Parathyroid adenoma (tissue), 2 donors: ENCODE data around the gene DHRS7C.

ENCODE experiments used
- H2AFZ ChIP-seq: fragments of 300-600 bp; sonication (generic); one replicate; pipeline ENCODE4 v1.7.0; 2017; ENCODE audit warnings: antibody characterized with exemption, mild to moderate bottlenecking
- H3K27ac ChIP-seq: fragments of 300-600 bp; sonication (generic); one replicate; pipeline ENCODE4 v1.7.0; 2017
- H3K27me3 ChIP-seq: fragments of 300-600 bp; sonication (generic); one replicate; pipeline ENCODE4 v1.7.0; 2017; ENCODE audit warnings: low read length; ENCODE audit not compliant: control insufficient read depth, insufficient read depth
- H3K36me3 ChIP-seq: fragments of 300-600 bp; sonication (generic); one replicate; pipeline ENCODE4 v1.7.0; 2017; ENCODE audit warnings: low read length; ENCODE audit not compliant: control insufficient read depth, insufficient read depth
- H3K4me1 ChIP-seq: fragments of 300-600 bp; sonication (generic); one replicate; pipeline ENCODE4 v1.7.0; 2017; ENCODE audit warnings: control low read depth
- H3K4me2 ChIP-seq: fragments of 300-600 bp; sonication (generic); one replicate; pipeline ENCODE4 v1.7.0; 2017; ENCODE audit warnings: low read length
- H3K4me3 ChIP-seq: fragments of 300-600 bp; sonication (generic); one replicate; pipeline ENCODE4 v1.7.0; 2017; ENCODE audit warnings: low read depth, low read length
- H3K79me2 ChIP-seq: fragments of 300-600 bp; sonication (generic); one replicate; pipeline ENCODE4 v1.7.0; 2017; ENCODE audit warnings: control low read depth
- H3K9ac ChIP-seq: fragments of 300-600 bp; sonication (generic); one replicate; pipeline ENCODE4 v1.7.0; 2017; ENCODE audit warnings: mild to moderate bottlenecking
- H3K9me3 ChIP-seq: fragments of 300-600 bp; sonication (generic); one replicate; pipeline ENCODE4 v1.7.0; 2017; ENCODE audit warnings: low read length; ENCODE audit not compliant: control insufficient read depth
- TF ChIP-seq, protein P1 (sequence below): fragments of 300-600 bp; sonication (generic); IDR thresholded peaks from one replicate; pipeline ENCODE4 v1.7.0; 2017; ENCODE audit warnings: antibody characterized with exemption, mild to moderate bottlenecking
- donor health status: primary hyperparathyroidism.

DHRS7C gene

DNA sequence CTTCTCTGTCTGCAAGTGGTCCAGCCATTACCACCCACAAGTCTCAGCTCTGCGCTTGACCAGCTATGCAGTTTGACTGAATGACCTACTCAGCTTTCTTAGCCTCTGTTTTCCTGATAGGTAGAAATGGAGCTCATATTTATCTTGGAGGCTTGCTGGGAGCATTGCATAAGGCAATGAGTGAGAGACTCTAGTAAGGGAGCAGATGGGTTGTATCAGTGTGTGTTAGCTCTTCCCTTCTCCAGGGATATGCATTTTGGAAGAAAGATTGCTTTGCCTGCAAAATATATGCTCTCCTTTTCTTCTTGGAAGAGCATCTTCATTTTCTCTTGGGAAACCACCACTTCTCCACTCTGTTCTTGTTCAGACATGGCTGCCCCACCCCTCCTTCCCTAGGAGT, 26.1 kb downstream of the DHRS7C start:
- Histone ChIP-seq H3K9me3 (no peaks in the 10 kb centered on the region), H3K4me1 (no peaks in the 10 kb centered on the region), H3K27me3 (no peaks in the 10 kb centered on the region), H3K79me2 (no peaks in the 10 kb centered on the region), H3K4me3 (no peak overlapping the region), H3K27ac (no peak overlapping the region), H3K36me3 (no peaks in the 10 kb centered on the region), H3K4me2 (no peak overlapping the region), H2AFZ (no peak overlapping the region), H3K9ac (no peak overlapping the region)
- TF ChIP-seq, protein P1, sequence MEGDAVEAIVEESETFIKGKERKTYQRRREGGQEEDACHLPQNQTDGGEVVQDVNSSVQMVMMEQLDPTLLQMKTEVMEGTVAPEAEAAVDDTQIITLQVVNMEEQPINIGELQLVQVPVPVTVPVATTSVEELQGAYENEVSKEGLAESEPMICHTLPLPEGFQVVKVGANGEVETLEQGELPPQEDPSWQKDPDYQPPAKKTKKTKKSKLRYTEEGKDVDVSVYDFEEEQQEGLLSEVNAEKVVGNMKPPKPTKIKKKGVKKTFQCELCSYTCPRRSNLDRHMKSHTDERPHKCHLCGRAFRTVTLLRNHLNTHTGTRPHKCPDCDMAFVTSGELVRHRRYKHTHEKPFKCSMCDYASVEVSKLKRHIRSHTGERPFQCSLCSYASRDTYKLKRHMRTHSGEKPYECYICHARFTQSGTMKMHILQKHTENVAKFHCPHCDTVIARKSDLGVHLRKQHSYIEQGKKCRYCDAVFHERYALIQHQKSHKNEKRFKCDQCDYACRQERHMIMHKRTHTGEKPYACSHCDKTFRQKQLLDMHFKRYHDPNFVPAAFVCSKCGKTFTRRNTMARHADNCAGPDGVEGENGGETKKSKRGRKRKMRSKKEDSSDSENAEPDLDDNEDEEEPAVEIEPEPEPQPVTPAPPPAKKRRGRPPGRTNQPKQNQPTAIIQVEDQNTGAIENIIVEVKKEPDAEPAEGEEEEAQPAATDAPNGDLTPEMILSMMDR: no peak

DNA sequence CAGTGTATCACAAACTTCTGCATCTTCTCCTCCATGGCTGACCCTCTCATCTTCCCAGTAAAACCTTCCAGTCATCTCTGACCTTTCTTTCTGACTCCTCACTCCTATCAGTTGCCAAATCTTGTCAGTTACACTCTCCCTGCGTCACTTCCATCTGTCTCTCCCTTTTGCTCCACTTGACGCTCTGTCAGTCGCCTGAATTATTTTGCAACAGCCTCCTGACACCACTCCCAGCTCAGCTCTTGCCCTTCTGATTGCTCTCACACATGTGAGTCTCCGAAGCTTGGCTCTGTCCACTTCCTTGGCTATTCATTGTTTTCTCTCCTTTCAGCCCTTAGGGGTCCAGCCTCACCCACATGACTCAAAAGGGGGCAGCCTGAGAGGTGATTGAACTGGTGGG, 27.7 kb downstream of the DHRS7C start:
- Histone ChIP-seq H3K27me3 (no peaks in the 10 kb centered on the region), H3K9ac (no peak overlapping the region), H3K79me2 (no peaks in the 10 kb centered on the region), H2AFZ (no peak overlapping the region), H3K9me3 (no peaks in the 10 kb centered on the region), H3K36me3 (no peaks in the 10 kb centered on the region), H3K4me2 (no peak overlapping the region), H3K4me3 (no peak overlapping the region), H3K4me1 (no peaks in the 10 kb centered on the region), H3K27ac (no peak overlapping the region)
- TF ChIP-seq, protein P1: no peak

DNA sequence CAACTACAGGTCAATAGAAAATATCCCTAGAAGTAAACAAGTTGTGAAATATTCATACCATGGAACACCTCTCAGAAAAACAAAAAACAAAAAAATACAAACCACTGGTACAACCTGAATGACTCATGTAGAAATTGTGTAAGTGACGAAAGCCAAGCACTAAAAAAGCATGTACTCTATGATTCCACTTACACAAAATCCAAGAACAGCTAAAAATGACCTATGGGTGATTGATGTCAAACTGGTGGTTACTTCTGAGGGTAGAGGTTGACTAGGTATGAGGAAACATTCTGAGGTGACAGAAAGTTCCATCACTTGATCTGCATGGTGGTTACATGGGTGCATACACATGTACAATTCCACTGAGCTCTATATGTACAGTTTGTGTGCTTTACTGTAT, 31.1 kb downstream of the DHRS7C start:
- no peaks in the 10 kb centered on the region for H3K36me3 ChIP-seq
- H2AFZ ChIP-seq: no peak overlapping the region
- TF ChIP-seq, protein P1: no peak
- no peaks in the 10 kb centered on the region for H3K9me3 ChIP-seq
- no peak overlapping the region for H3K27ac ChIP-seq
- H3K27me3 ChIP-seq: no peaks in the 10 kb centered on the region
- H3K4me3 ChIP-seq: no peak overlapping the region
- H3K9ac ChIP-seq: no peak overlapping the region
- no peaks in the 10 kb centered on the region for H3K4me1 ChIP-seq
- no peak overlapping the region for H3K4me2 ChIP-seq
- H3K79me2 ChIP-seq: no peaks in the 10 kb centered on the region

DNA sequence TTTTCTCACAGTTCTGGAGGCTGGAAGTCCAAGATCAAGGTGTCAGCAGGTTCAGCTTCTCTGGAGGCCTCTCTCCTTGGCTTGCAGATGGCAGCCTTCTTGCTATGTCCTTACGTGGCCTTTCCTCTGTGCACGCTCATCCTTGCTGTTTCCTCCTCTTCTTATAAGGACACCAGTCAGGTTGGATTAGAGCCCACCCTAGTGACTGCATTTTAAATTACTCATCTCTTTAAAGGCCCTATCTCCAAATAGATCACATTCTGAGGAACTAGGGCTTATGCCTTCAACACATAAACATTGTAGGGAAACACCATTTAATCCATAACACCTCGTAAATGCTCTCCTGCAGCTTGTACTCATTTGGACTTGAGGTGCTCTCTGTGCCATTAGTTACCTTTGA, 36.3 kb downstream of the DHRS7C start:
- H3K4me2 ChIP-seq: no peak overlapping the region
- no peaks in the 10 kb centered on the region for H3K9me3 ChIP-seq
- TF ChIP-seq, protein P1: no peak
- no peak overlapping the region for H2AFZ ChIP-seq
- no peak overlapping the region for H3K4me3 ChIP-seq
- no peaks in the 10 kb centered on the region for H3K79me2 ChIP-seq
- H3K9ac ChIP-seq: no peak overlapping the region
- no peaks in the 10 kb centered on the region for H3K4me1 ChIP-seq
- no peak overlapping the region for H3K27ac ChIP-seq
- H3K36me3 ChIP-seq: no peaks in the 10 kb centered on the region
- H3K27me3 ChIP-seq: no peaks in the 10 kb centered on the region

DNA sequence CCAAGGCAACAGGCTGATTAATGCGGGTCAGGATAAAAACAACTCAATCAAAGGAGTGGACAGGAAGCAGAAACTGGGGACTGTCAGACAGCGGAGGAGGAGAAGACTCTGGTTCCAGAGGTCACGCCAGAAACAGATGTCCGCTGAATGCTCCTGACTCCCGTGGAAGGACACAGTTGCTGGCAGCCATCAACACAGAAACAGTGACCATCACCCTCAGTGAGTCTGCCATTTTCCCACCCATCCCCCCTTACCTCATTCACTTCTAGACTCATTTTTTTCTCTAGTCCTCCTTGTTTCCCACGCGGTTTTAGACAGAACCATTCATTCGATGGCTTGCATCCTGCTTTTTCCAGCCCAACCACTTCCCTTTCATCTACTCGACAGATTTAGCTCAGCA, 40.9 kb downstream of the DHRS7C start:
- no peak overlapping the region for H3K4me3 ChIP-seq
- no peaks in the 10 kb centered on the region for H3K36me3 ChIP-seq
- TF ChIP-seq, protein P1: no peak
- H3K27ac ChIP-seq: no peak overlapping the region
- no peak overlapping the region for H2AFZ ChIP-seq
- H3K27me3 ChIP-seq: no peaks in the 10 kb centered on the region
- no peak overlapping the region for H3K4me2 ChIP-seq
- no peaks in the 10 kb centered on the region for H3K79me2 ChIP-seq
- H3K4me1 ChIP-seq: no peaks in the 10 kb centered on the region
- H3K9me3 ChIP-seq: no peaks in the 10 kb centered on the region
- no peak overlapping the region for H3K9ac ChIP-seq
